ENCODE data around the gene KCNIP4. TPM values are rescaled to one million over a fixed set of nuclear protein-coding genes. Genes with fewer than 3 reads are reported as not detected.

The KCNIP4 gene
- total RNA-seq, 3 donors from 2014 or later, result 0.96 to 11.3 (median 2.4) TPM

- no peaks in the 10 kb centered on the region for H3K9me3 ChIP-seq
- DNase-seq, result no peak
- intact Hi-C loops (cut with DNase I, micrococcal nuclease), result no loop called here
- H3K36me3 ChIP-seq (ENCODE audit: low read depth), result no peaks in the 10 kb centered on the region
- no peaks in the 10 kb centered on the region for H3K4me1 ChIP-seq (ENCODE audit: low read depth)
- TF ChIP-seq CTCF (IDR thresholded peaks at IDR 0.05), result no peak
- no peak for ATAC-seq
- no peak overlapping the region for H3K4me3 ChIP-seq
These were observed 146.2 kb downstream of the KCNIP4 start for GRCh38 chr4:21802406-21802805.

GRCh38 chr4:21801661-21802385, 146.7 kb downstream of the KCNIP4 start:
- H3K9me3 ChIP-seq, result no peaks in the 10 kb centered on the region
- no peak for DNase-seq
- no peaks in the 10 kb centered on the region for H3K4me1 ChIP-seq (ENCODE audit: low read depth)
- TF ChIP-seq CTCF (IDR thresholded peaks at IDR 0.05), result no peak
- no peaks in the 10 kb centered on the region for H3K36me3 ChIP-seq (ENCODE audit: low read depth)
- ATAC-seq, result no peak
- no peak overlapping the region for H3K4me3 ChIP-seq
- intact Hi-C loops (cut with DNase I, micrococcal nuclease), result no loop called here

DNA sequence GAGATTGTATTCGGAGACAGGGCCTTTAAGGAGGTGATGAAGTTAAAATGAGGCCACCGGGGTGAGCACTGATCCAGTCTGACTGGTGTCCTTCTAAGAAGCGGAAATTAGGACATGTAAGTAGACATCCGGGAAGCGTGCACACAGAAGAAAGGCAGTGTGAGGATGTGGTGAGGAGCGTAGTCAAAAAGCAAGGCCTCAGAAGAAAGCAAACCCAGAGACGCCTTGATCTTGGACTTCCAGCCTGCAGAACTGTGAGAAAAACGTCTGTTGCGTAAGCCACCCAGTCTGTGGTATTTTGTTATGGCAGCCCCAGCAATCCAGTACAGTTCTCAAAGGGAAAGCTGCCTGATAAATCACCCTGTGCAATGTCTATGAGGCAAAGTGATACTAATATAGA, 153.5 kb downstream of the KCNIP4 start:
- intact Hi-C loops (cut with DNase I, micrococcal nuclease), result no loop called here
- no peak for ATAC-seq
- DNase-seq, result no peak
- H3K4me1 ChIP-seq (ENCODE audit: low read depth), result no peaks in the 10 kb centered on the region
- H3K4me3 ChIP-seq, result no peak overlapping the region
- no peaks in the 10 kb centered on the region for H3K9me3 ChIP-seq
- TF ChIP-seq CTCF (IDR thresholded peaks at IDR 0.05), result no peak
- H3K36me3 ChIP-seq (ENCODE audit: low read depth), result no peaks in the 10 kb centered on the region

- no peak for DNase-seq
- Histone ChIP-seq H3K4me1 (ENCODE audit: low read depth) (no peaks in the 10 kb centered on the region), H3K36me3 (ENCODE audit: low read depth) (no peaks in the 10 kb centered on the region), H3K9me3 (no peaks in the 10 kb centered on the region), H3K4me3 (no peak overlapping the region)
- intact Hi-C loops (cut with DNase I, micrococcal nuclease), result loop anchor here in 1 of 2 donors (5.0 kb wide), 1 partner anchor 595 kb away; no protein-coding TSS in a partner anchor
- no peak for TF ChIP-seq CTCF (IDR thresholded peaks at IDR 0.05)
- ATAC-seq, result no peak
These were observed 155.8 kb downstream of the KCNIP4 start for GRCh38 chr4:21792736-21793135.

GRCh38 chr4:21790438-21791029, 158.0 kb downstream of the KCNIP4 start:
- H3K4me1 ChIP-seq (ENCODE audit: low read depth), result no peaks in the 10 kb centered on the region
- DNase-seq (no peak), ATAC-seq (no peak)
- no peak overlapping the region for H3K4me3 ChIP-seq
- no peak for TF ChIP-seq CTCF (IDR thresholded peaks at IDR 0.05)
- H3K9me3 ChIP-seq, result no peaks in the 10 kb centered on the region
- intact Hi-C loops (cut with DNase I, micrococcal nuclease), result loop anchor here in 1 of 2 donors (5.0 kb wide), 1 partner anchor 597 kb away; no protein-coding TSS in a partner anchor
- no peaks in the 10 kb centered on the region for H3K36me3 ChIP-seq (ENCODE audit: low read depth)
